ENCODE measurements around the gene CRY2. TPM values are rescaled to one million over a fixed set of nuclear protein-coding genes. Genes with fewer than 3 reads are reported as not detected.

Gene CRY2
- total and polyA plus RNA-seq, 2 of the 13 experiments (the other 11 are each of a cell fraction or from before 2014, with no cell fraction given): 10.1 to 12.2 TPM

- TF ChIP-seq KAT8 (CRISPR knock-in tag; IDR thresholded peaks at IDR 0.05): peak; percentile 28; the same call in 1 of the 2 replicates
- TF ChIP-seq ZNF543 (CRISPR knock-in tag; IDR thresholded peaks at IDR 0.05): no peak
- TF ChIP-seq GATAD2A (CRISPR knock-in tag; IDR thresholded peaks at IDR 0.05): peak; percentile 17; the same call in 1 of the 2 replicates
- TF ChIP-seq ZNF776 (CRISPR knock-in tag; IDR thresholded peaks at IDR 0.05): no peak
- TF ChIP-seq, protein P1, sequence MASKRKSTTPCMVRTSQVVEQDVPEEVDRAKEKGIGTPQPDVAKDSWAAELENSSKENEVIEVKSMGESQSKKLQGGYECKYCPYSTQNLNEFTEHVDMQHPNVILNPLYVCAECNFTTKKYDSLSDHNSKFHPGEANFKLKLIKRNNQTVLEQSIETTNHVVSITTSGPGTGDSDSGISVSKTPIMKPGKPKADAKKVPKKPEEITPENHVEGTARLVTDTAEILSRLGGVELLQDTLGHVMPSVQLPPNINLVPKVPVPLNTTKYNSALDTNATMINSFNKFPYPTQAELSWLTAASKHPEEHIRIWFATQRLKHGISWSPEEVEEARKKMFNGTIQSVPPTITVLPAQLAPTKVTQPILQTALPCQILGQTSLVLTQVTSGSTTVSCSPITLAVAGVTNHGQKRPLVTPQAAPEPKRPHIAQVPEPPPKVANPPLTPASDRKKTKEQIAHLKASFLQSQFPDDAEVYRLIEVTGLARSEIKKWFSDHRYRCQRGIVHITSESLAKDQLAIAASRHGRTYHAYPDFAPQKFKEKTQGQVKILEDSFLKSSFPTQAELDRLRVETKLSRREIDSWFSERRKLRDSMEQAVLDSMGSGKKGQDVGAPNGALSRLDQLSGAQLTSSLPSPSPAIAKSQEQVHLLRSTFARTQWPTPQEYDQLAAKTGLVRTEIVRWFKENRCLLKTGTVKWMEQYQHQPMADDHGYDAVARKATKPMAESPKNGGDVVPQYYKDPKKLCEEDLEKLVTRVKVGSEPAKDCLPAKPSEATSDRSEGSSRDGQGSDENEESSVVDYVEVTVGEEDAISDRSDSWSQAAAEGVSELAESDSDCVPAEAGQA (IDR thresholded peaks at IDR 0.05; ENCODE audit: low read depth): no peak
- TF ChIP-seq, protein P1 (CRISPR knock-in tag; IDR thresholded peaks at IDR 0.05; ENCODE audit: borderline replicate concordance): no peak
- no peak for TF ChIP-seq ZNF704 (CRISPR knock-in tag; IDR thresholded peaks at IDR 0.05; ENCODE audit: borderline replicate concordance)
- peak; percentile 31; the same call in 1 of the 2 replicates for TF ChIP-seq ERF (CRISPR knock-in tag; IDR thresholded peaks at IDR 0.05)
- no peak for TF ChIP-seq ZNF318 (CRISPR knock-in tag; IDR thresholded peaks at IDR 0.05)
- TF ChIP-seq CENPX (CRISPR knock-in tag; IDR thresholded peaks at IDR 0.05): no peak
- no peak for TF ChIP-seq ZNF550 (CRISPR knock-in tag; IDR thresholded peaks at IDR 0.05; ENCODE audit: borderline replicate concordance)
- TF ChIP-seq ARNTL (CRISPR knock-in tag; IDR thresholded peaks at IDR 0.05): peak; percentile 75
- no peak for TF ChIP-seq ZBTB21 (CRISPR knock-in tag; IDR thresholded peaks at IDR 0.05)
- no peak for TF ChIP-seq POLR2AphosphoS2 (IDR thresholded peaks at IDR 0.05; ENCODE audit: low read depth, low read length)
- TF ChIP-seq CENPT (CRISPR knock-in tag; IDR thresholded peaks at IDR 0.05; ENCODE audit: low read depth): no peak
- TF ChIP-seq ZNF234 (CRISPR knock-in tag; conservative IDR thresholded peaks at IDR 0.05): no peak
These were observed 42.4 kb upstream of the CRY2 start, which contains the start of gene SLC35C1 (continued) for GRCh38 chr11:45804761-45805304.

Measured in HepG2 (cell line).